CD4-positive, alpha-beta T cell (primary cell): Measurements from ENCODE around the gene IL16. TPM values are rescaled to one million over a fixed set of nuclear protein-coding genes. Genes with fewer than 3 reads are reported as not detected.

ENCODE experiments used
- ATAC-seq: fragments of 200-7000 bp; cut with Tn5 transposase; one replicate; pipeline ENCODE4 v1.10.0; 2022; ENCODE audit warnings: mild to moderate bottlenecking; ENCODE audit not compliant: poor library complexity
- CTCF ChIA-PET: fragments of 350-600 bp; sonication (Branson Sonifier 250); formaldehyde crosslinking; loops from one replicate; lab custom pipeline; 2021; ENCODE audit warnings: antibody characterized with exemption, inconsistent platforms; lab: Charles Lee
- POLR2A ChIA-PET: fragments of 350-600 bp; sonication (Branson Sonifier 250); formaldehyde crosslinking; loops from one replicate; lab custom pipeline; 2021; ENCODE audit warnings: antibody characterized with exemption, inconsistent platforms; lab: Charles Lee
- DNase-seq, 14 experiments: peaks; one replicate each; pipeline ENCODE4 v3.0.0-alpha.2; 2013 to 2020; ENCODE audit warnings: mixed read lengths in 2 of 14
- H3K27ac ChIP-seq, 2 donors: one replicate each; pipeline versions ENCODE4 v1.5.1 to v1.7.0; 2013; ENCODE audit warnings: low read length in 2 of 2, low read depth in 1 of 2, mild to moderate bottlenecking in 1 of 2
- H3K27me3 ChIP-seq, 2 experiments: 1 replicate in 1 of 2; 2 replicates in 1 of 2; pipeline versions ENCODE4 v1.6.1 to v1.7.0; 2013; ENCODE audit warnings: low read length in 2 of 2, control low read depth in 1 of 2, mild to moderate bottlenecking in 1 of 2, moderate library complexity in 1 of 2; ENCODE audit not compliant: insufficient read depth in 2 of 2, control insufficient read depth in 1 of 2
- H3K36me3 ChIP-seq: one replicate; pipeline ENCODE4 v1.6.1; 2013; ENCODE audit warnings: low read length, control low read depth; ENCODE audit not compliant: insufficient read depth
- H3K4me1 ChIP-seq: one replicate; pipeline ENCODE4 v1.6.1; 2013; ENCODE audit warnings: low read length, control low read depth; ENCODE audit not compliant: insufficient read depth
- H3K4me3 ChIP-seq: one replicate; pipeline ENCODE4 v1.5.1; 2013; ENCODE audit warnings: mild to moderate bottlenecking, low read length, moderate library complexity
- H3K9me3 ChIP-seq, 2 experiments: 1 replicate in 1 of 2; 2 replicates in 1 of 2; pipeline versions ENCODE4 v1.6.1 to v1.7.0; 2013; ENCODE audit warnings: low read length in 2 of 2, mild to moderate bottlenecking in 2 of 2, control low read depth in 1 of 2, moderate library complexity in 1 of 2; ENCODE audit not compliant: control insufficient read depth in 1 of 2, insufficient read depth in 1 of 2
- H3K27ac Mint-ChIP-seq: one replicate; pipeline ENCODE4 v1.8.0; 2020; ENCODE audit warnings: mixed read lengths
- H3K27me3 Mint-ChIP-seq: one replicate; pipeline ENCODE4 v1.8.0; 2021; ENCODE audit warnings: mixed read lengths
- H3K36me3 Mint-ChIP-seq: one replicate; pipeline ENCODE4 v1.8.0; 2021; ENCODE audit warnings: low read depth, mixed read lengths
- H3K4me1 Mint-ChIP-seq: one replicate; pipeline ENCODE4 v1.8.0; 2021; ENCODE audit warnings: low read depth, mixed read lengths
- H3K4me3 Mint-ChIP-seq: one replicate; pipeline ENCODE4 v1.8.0; 2020; ENCODE audit warnings: mild to moderate bottlenecking, mixed read lengths
- H3K9me3 Mint-ChIP-seq: one replicate; pipeline ENCODE4 v1.8.0; 2020; ENCODE audit warnings: mixed read lengths
- intact Hi-C, 2 experiments: fragments of 100-400 bp; cut with DNase I in 1 of 2; cut with micrococcal nuclease in 1 of 2; formaldehyde crosslinking; loops; one replicate each; pipeline versions ENCODE4 v1.15.1 to v1.9.0; 2023 to 2025; cut with DNase I, micrococcal nuclease
- total RNA-seq, 174 experiments: library from RNA in 2 of 174; stranded (reverse) in 2 of 174; gene quantifications; one replicate each; pipeline ENCODE4 v1.2.3 and lab custom pipeline; 2021 to 2026
- TF ChIP-seq, protein P1 (sequence below): fragments of 200-600 bp; IDR thresholded peaks from one replicate; pipeline ENCODE4 v1.8.0; 2022; ENCODE audit warnings: antibody characterized with exemption, mild to moderate bottlenecking

The IL16 gene
- total RNA-seq, 2 experiments from 2014 or later = 164 to 168 TPM

DNA sequence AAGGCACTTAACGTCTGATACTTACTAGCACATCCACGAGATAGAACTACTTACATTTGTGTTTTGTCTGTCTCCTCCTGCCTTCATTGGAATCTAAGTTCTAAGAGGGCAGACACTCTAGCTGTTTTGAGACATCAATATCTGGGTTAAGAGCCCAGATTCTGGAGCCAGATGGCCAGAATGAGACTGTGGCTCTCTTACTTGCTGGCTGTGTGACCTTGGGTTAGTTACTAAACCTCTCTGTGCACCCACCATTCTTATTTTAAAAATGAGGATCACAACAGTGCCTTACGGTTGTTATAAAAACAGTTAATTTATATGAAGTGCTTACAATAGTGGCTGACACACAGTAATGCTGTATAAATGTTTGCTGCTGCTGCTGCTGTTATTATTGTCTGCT, 119.6 kb downstream of the IL16 start:
- ATAC-seq (no peak), DNase-seq (no peak)
- Histone ChIP-seq H3K27me3 (no peaks in the 10 kb centered on the region), H3K36me3 (peaks cover 53% of the 10 kb centered on the region), H3K4me1 (peaks cover 56% of the 10 kb centered on the region), H3K27ac (peak overlapping the region in 1 of 2 donors; percentile 64), H3K9me3 (no peaks in the 10 kb centered on the region), H3K4me3 (no peak overlapping the region)
- no peak overlapping the region for H3K4me3 Mint-ChIP-seq
- peaks cover 81% of the 10 kb centered on the region for H3K4me1 Mint-ChIP-seq
- H3K9me3 Mint-ChIP-seq = no peaks in the 10 kb centered on the region
- peak overlapping the region; percentile 92 for H3K27ac Mint-ChIP-seq
- ChIA-PET CTCF (interaction anchor here (0.7 kb wide), 1 partner anchor 9 kb away, joined by 3 read pairs; no protein-coding TSS in a partner anchor), POLR2A (interaction anchor here (0.7 to 2.4 kb wide), 2 partner anchors 20 to 25 kb away, joined by 5 to 11 read pairs; no protein-coding TSS in a partner anchor)
- no peaks in the 10 kb centered on the region for H3K27me3 Mint-ChIP-seq
- TF ChIP-seq, protein P1, sequence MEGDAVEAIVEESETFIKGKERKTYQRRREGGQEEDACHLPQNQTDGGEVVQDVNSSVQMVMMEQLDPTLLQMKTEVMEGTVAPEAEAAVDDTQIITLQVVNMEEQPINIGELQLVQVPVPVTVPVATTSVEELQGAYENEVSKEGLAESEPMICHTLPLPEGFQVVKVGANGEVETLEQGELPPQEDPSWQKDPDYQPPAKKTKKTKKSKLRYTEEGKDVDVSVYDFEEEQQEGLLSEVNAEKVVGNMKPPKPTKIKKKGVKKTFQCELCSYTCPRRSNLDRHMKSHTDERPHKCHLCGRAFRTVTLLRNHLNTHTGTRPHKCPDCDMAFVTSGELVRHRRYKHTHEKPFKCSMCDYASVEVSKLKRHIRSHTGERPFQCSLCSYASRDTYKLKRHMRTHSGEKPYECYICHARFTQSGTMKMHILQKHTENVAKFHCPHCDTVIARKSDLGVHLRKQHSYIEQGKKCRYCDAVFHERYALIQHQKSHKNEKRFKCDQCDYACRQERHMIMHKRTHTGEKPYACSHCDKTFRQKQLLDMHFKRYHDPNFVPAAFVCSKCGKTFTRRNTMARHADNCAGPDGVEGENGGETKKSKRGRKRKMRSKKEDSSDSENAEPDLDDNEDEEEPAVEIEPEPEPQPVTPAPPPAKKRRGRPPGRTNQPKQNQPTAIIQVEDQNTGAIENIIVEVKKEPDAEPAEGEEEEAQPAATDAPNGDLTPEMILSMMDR = no peak
- H3K36me3 Mint-ChIP-seq = peaks cover 83% of the 10 kb centered on the region
- intact Hi-C loops = no loop called here

DNA sequence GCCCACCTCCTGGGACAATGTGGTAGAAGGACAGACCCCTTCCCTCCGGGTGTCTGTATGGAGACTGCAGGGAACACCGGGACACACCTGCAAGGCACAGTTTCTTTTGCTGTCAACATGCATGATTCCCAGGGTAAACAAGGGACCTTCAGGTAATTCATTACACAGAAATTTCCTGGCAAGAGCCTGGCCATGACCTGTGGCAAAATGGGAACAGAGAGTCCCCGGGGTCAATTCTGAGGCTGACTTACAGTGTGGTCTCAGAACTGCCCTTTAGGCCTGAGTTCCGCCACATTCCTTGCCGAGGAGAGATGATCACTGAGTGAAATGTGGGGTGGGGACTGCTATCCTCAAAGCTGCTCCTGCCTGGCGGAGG, 121.0 kb downstream of the IL16 start:
- H3K4me3 Mint-ChIP-seq = no peak overlapping the region
- peak overlapping the region in 1 of 2 donors; percentile 29 for H3K27ac ChIP-seq
- no peak overlapping the region for H3K4me3 ChIP-seq
- CTCF ChIA-PET = no interaction called here
- no peaks in the 10 kb centered on the region for H3K9me3 Mint-ChIP-seq
- H3K27me3 ChIP-seq = no peaks in the 10 kb centered on the region
- peaks cover 50% of the 10 kb centered on the region for H3K36me3 ChIP-seq
- TF ChIP-seq, protein P1 = no peak
- POLR2A ChIA-PET = interaction anchor here (0.9 to 2.4 kb wide), 5 partner anchors 9 to 23 kb away, joined by 3 to 11 read pairs (median 4); no protein-coding TSS in a partner anchor
- H3K36me3 Mint-ChIP-seq = peaks cover 76% of the 10 kb centered on the region
- H3K4me1 Mint-ChIP-seq = peaks cover 77% of the 10 kb centered on the region
- H3K27ac Mint-ChIP-seq = peak overlapping the region; percentile 92
- H3K9me3 ChIP-seq = no peaks in the 10 kb centered on the region
- DNase-seq (no peak), ATAC-seq (no peak)
- no peaks in the 10 kb centered on the region for H3K27me3 Mint-ChIP-seq
- H3K4me1 ChIP-seq = peaks cover 50% of the 10 kb centered on the region
- intact Hi-C loops = no loop called here

DNA sequence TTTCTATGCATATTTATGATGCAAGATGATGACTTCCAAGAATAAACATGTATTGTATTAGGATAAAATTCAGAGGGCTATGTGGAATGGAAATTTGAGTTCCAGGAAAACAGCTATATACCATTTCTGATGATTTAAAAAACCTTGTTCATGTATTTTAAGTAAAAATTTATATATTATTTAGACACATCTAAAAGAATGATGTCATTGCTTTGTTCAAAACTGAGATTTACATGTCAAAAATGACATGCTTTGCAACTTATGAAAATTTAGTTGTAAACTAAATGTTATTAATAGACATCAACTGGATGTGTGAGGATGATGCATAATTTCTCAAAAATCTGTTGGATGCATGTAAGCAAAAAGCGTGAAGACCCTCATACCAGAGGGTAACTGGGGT, 125.0 kb downstream of the IL16 start:
- Mint-ChIP-seq H3K27ac (peak overlapping the region; percentile 71), H3K4me1 (peaks cover 62% of the 10 kb centered on the region), H3K36me3 (peaks cover 43% of the 10 kb centered on the region), H3K9me3 (no peaks in the 10 kb centered on the region), H3K27me3 (no peaks in the 10 kb centered on the region), H3K4me3 (peak overlapping the region; percentile 74)
- Histone ChIP-seq H3K9me3 (no peaks in the 10 kb centered on the region), H3K4me1 (peaks cover 35% of the 10 kb centered on the region), H3K36me3 (peaks cover 28% of the 10 kb centered on the region), H3K4me3 (no peak overlapping the region), H3K27ac (no peak overlapping the region), H3K27me3 (no peaks in the 10 kb centered on the region)
- CTCF ChIA-PET = interaction anchor here (1.6 kb wide), 1 partner anchor 30 kb away, joined by 3 read pairs; no protein-coding TSS in a partner anchor
- ATAC-seq = no peak
- no peak for DNase-seq
- intact Hi-C loops = loop anchor here (1.0 to 5.0 kb wide), 4 partner anchors 8 to 334 kb away; partner anchors contain the start of gene MESD (in 1 of the 2)
- TF ChIP-seq, protein P1 = no peak
- POLR2A ChIA-PET = interaction anchor here (1.1 to 8.2 kb wide), 4 partner anchors 13 to 42 kb away, joined by 4 to 71 read pairs (median 19); no protein-coding TSS in a partner anchor
